GM23248 (cell line): ENCODE results near the gene CSNK2A1. TPM values are rescaled to one million over a fixed set of nuclear protein-coding genes. Genes with fewer than 3 reads are reported as not detected.

ENCODE experiments used
- DNase-seq: peaks from one replicate; pipeline ENCODE4 v3.0.0-alpha.2; 2015
- H2AFZ ChIP-seq: fragments of 200-600 bp; sonication (generic); 2 replicates; pipeline ENCODE4 v1.6.1; 2016; ENCODE audit warnings: antibody characterized with exemption
- H3F3A ChIP-seq: fragments of 200-600 bp; sonication (generic); 2 replicates; pipeline ENCODE4 v1.6.1; 2016; ENCODE audit warnings: mild to moderate bottlenecking, antibody characterized with exemption, mixed run types; ENCODE audit not compliant: insufficient read depth
- H3K27ac ChIP-seq: fragments of 200-600 bp; sonication (generic); 2 replicates; pipeline ENCODE4 v1.5.1; 2016; ENCODE audit warnings: mild to moderate bottlenecking
- H3K27me3 ChIP-seq: fragments of 200-600 bp; sonication (generic); replicated peaks from 2 replicates; pipeline ENCODE4 v1.6.1; 2016; ENCODE audit warnings: mild to moderate bottlenecking; ENCODE audit not compliant: insufficient read depth
- H3K36me3 ChIP-seq: fragments of 200-600 bp; sonication (generic); 2 replicates; pipeline ENCODE4 v1.6.1; 2016; ENCODE audit warnings: low read depth, mild to moderate bottlenecking
- H3K4me1 ChIP-seq: fragments of 200-600 bp; sonication (generic); 2 replicates; pipeline ENCODE4 v1.6.1; 2016; ENCODE audit warnings: mild to moderate bottlenecking; ENCODE audit not compliant: insufficient read depth
- H3K4me2 ChIP-seq: fragments of 200-600 bp; sonication (generic); one replicate; pipeline ENCODE4 v1.6.1; 2016; ENCODE audit warnings: mild to moderate bottlenecking; ENCODE audit not compliant: unreplicated experiment
- H3K4me3 ChIP-seq: fragments of 200-600 bp; sonication (generic); 2 replicates; pipeline ENCODE4 v1.5.1; 2016; ENCODE audit warnings: mild to moderate bottlenecking
- H3K79me2 ChIP-seq: fragments of 200-600 bp; sonication (generic); 2 replicates; pipeline ENCODE4 v1.6.1; 2016; ENCODE audit warnings: mild to moderate bottlenecking; ENCODE audit not compliant: insufficient read depth
- H3K9ac ChIP-seq: fragments of 200-600 bp; sonication (generic); 2 replicates; pipeline ENCODE4 v1.6.1; 2016; ENCODE audit warnings: mild to moderate bottlenecking
- H3K9me2 ChIP-seq: fragments of 200-600 bp; sonication (generic); 2 replicates; pipeline ENCODE4 v1.6.1; 2016; ENCODE audit warnings: mixed run types, mild to moderate bottlenecking, moderate library complexity; ENCODE audit not compliant: insufficient read depth
- H3K9me3 ChIP-seq: fragments of 200-600 bp; sonication (generic); one replicate; pipeline ENCODE4 v1.6.1; 2017; ENCODE audit warnings: low read depth
- H4K20me1 ChIP-seq: fragments of 200-600 bp; sonication (generic); 2 replicates; pipeline ENCODE4 v1.6.0; 2016; ENCODE audit not compliant: insufficient read depth
- EZH2 ChIP-seq: fragments of 200-600 bp; sonication (generic); IDR thresholded peaks from 2 replicates; pipeline ENCODE4 v1.6.1; 2018; ENCODE audit warnings: antibody characterized with exemption, mild to moderate bottlenecking; ENCODE audit not compliant: insufficient read depth, poor library complexity, severe bottlenecking
- EZH2phosphoT487 ChIP-seq: fragments of 200-600 bp; sonication (generic); IDR thresholded peaks from 2 replicates; pipeline ENCODE4 v1.6.1; 2018; ENCODE audit warnings: antibody characterized with exemption, moderate library complexity, mild to moderate bottlenecking, low read depth; ENCODE audit not compliant: insufficient read depth
- WGBS, 2 experiments: methylation state at CpG; one replicate each; pipeline ENCODE4 v1.1.6; 2015 to 2017; ENCODE audit warnings: low lambda C conversion rate in 2 of 2, low coverage in 1 of 2; ENCODE audit errors: missing lambda C conversion rate in 2 of 2; 5-methylcytosine and 5-hydroxymethylcytosine counted together
- in situ Hi-C: fragments of 300-500 bp; cut with MboI; formaldehyde crosslinking; loops from 2 replicates; pipeline ENCODE4 v1.15.0; 2020
- polyA plus RNA-seq: library from polyadenylated mRNA; unstranded; fragments of >200 nt; fragmentation: Nextera tagmentation; extraction: Ambion mirVana; gene quantifications from 2 replicates; pipeline ENCODE4 v1.2.1, GENCODE V29; 2016
- total RNA-seq: library from RNA; depleted of rRNA; stranded (reverse); fragments of >200 nt; shearing (Covaris generic); gene quantifications from 2 replicates; pipeline ENCODE4 v1.2.3, GENCODE V29; 2014

The CSNK2A1 gene
- total and polyA plus RNA-seq, 2 experiments from 2014 or later, result 69.0 to 98.8 TPM

GRCh38 chr20:475463-476357, 67.9 kb downstream of the CSNK2A1 start:
- in situ Hi-C loops, result loop anchor here (5.0 kb wide), 1 partner anchor 123 kb away; no protein-coding TSS in a partner anchor
- no peaks in the 10 kb centered on the region for H4K20me1 ChIP-seq
- no peaks in the 10 kb centered on the region for H3K27me3 ChIP-seq
- H3K9me3 ChIP-seq, result no peaks in the 10 kb centered on the region
- H2AFZ ChIP-seq, result no peak overlapping the region
- H3K36me3 ChIP-seq, result peaks cover 14% of the 10 kb centered on the region; the same call in 1 of the 2 replicates
- 52 to 53% methylated on average over 6 of the region's 6 CpGs for WGBS, 2 experiments
- DNase-seq, result peak; percentile 65
- no peak overlapping the region for H3K4me3 ChIP-seq
- no peaks in the 10 kb centered on the region for H3K9me2 ChIP-seq
- H3F3A ChIP-seq, result peaks cover 29% of the 10 kb centered on the region
- H3K79me2 ChIP-seq, result no peaks in the 10 kb centered on the region
- TF ChIP-seq EZH2phosphoT487 (no peak), EZH2 (no peak)
- H3K9ac ChIP-seq, result peak overlapping the region; percentile 50
- peak overlapping the region; percentile 70 for H3K27ac ChIP-seq
- peaks cover 17% of the 10 kb centered on the region for H3K4me1 ChIP-seq
- no peak overlapping the region for H3K4me2 ChIP-seq

GRCh38 chr20:474581-474980, 69.0 kb downstream of the CSNK2A1 start:
- Histone ChIP-seq H3K79me2 (no peaks in the 10 kb centered on the region), H3K9me2 (no peaks in the 10 kb centered on the region), H3F3A (peaks cover 18% of the 10 kb centered on the region), H3K4me1 (peaks cover 17% of the 10 kb centered on the region), H3K27me3 (no peaks in the 10 kb centered on the region), H3K4me2 (no peak overlapping the region), H3K4me3 (no peak overlapping the region), H2AFZ (no peak overlapping the region), H3K27ac (no peak overlapping the region), H3K9ac (no peak overlapping the region), H3K9me3 (no peaks in the 10 kb centered on the region), H4K20me1 (no peaks in the 10 kb centered on the region), H3K36me3 (peaks cover 8% of the 10 kb centered on the region; the same call in 1 of the 2 replicates)
- DNase-seq, result no peak
- TF ChIP-seq EZH2phosphoT487, result no peak
- no peak for TF ChIP-seq EZH2
- in situ Hi-C loops, result no loop called here
- WGBS, 2 experiments, result 93 to 96% methylated on average over 2 of the region's 2 CpGs

GRCh38 chr20:472889-473292, 70.7 kb downstream of the CSNK2A1 start:
- in situ Hi-C loops, result no loop called here
- H2AFZ ChIP-seq, result no peak overlapping the region
- peaks cover 4% of the 10 kb centered on the region; the same call in 1 of the 2 replicates for H3K36me3 ChIP-seq
- H3K9me3 ChIP-seq, result no peaks in the 10 kb centered on the region
- no peak overlapping the region for H3K4me3 ChIP-seq
- no peak overlapping the region for H3K4me2 ChIP-seq
- DNase-seq, result no peak
- no peaks in the 10 kb centered on the region for H3K9me2 ChIP-seq
- peaks cover 8% of the 10 kb centered on the region for H3K4me1 ChIP-seq
- WGBS, 2 experiments, result 94% methylated on average over 1 of the region's 1 CpG
- no peaks in the 10 kb centered on the region for H3K27me3 ChIP-seq
- no peak overlapping the region for H3K27ac ChIP-seq
- H4K20me1 ChIP-seq, result no peaks in the 10 kb centered on the region
- TF ChIP-seq EZH2phosphoT487, result no peak
- no peak for TF ChIP-seq EZH2
- no peaks in the 10 kb centered on the region for H3K79me2 ChIP-seq
- H3F3A ChIP-seq, result peaks cover 12% of the 10 kb centered on the region; the same call in 1 of the 2 replicates
- H3K9ac ChIP-seq, result no peak overlapping the region

GRCh38 chr20:472137-472846, 71.3 kb downstream of the CSNK2A1 start:
- no peak for DNase-seq
- H4K20me1 ChIP-seq, result no peaks in the 10 kb centered on the region
- H3K4me2 ChIP-seq, result no peak overlapping the region
- 76 to 82% methylated on average over 9 of the region's 9 CpGs for WGBS, 2 experiments
- no peak overlapping the region for H3K9ac ChIP-seq
- no peaks in the 10 kb centered on the region for H3K27me3 ChIP-seq
- in situ Hi-C loops, result no loop called here
- H2AFZ ChIP-seq, result no peak overlapping the region
- TF ChIP-seq EZH2phosphoT487 (no peak), EZH2 (no peak)
- peaks cover 7% of the 10 kb centered on the region; the same call in 1 of the 2 replicates for H3K4me1 ChIP-seq
- H3K9me2 ChIP-seq, result no peaks in the 10 kb centered on the region
- H3K4me3 ChIP-seq, result no peak overlapping the region
- peaks cover 12% of the 10 kb centered on the region; the same call in 1 of the 2 replicates for H3F3A ChIP-seq
- no peak overlapping the region for H3K27ac ChIP-seq
- H3K79me2 ChIP-seq, result no peaks in the 10 kb centered on the region
- H3K36me3 ChIP-seq, result no peaks in the 10 kb centered on the region
- no peaks in the 10 kb centered on the region for H3K9me3 ChIP-seq
